Measurements from ENCODE around the gene PFN1.

DNA sequence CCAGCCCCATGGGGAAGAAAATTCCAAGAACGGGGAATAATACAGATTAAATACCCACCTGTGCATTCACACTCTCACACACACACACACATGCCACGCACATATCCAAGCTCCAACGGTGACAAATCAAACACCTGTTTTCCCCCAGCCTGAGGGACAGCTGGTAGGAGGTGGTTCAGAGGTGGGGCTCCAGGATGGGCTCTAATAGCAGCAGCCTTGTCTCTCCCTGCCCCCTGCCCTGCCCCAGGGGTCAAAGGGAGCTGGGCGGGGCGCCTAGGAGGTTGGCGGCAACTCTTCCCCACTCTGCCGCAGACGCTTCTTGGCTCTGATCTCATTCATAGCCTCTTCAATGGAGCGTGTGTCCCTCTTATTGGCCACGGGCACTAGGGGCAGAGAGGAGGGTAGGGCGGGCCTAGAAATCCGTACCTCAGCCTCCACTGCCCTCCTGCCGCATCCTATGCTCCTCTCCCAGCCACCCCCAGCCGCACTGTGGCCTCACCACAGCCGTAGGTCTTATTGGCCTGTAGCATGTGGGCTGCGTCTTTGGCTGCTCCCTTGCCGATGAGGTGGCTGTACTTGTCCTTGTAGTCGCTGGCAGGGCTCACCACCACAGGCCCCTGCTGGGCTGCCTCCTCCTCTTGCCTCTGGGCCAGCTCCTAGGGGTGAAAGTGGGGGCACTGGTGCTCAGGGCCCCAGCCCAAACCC is 11.1 kb upstream of the PFN1 start:
- TF ChIP-seq, protein P1, sequence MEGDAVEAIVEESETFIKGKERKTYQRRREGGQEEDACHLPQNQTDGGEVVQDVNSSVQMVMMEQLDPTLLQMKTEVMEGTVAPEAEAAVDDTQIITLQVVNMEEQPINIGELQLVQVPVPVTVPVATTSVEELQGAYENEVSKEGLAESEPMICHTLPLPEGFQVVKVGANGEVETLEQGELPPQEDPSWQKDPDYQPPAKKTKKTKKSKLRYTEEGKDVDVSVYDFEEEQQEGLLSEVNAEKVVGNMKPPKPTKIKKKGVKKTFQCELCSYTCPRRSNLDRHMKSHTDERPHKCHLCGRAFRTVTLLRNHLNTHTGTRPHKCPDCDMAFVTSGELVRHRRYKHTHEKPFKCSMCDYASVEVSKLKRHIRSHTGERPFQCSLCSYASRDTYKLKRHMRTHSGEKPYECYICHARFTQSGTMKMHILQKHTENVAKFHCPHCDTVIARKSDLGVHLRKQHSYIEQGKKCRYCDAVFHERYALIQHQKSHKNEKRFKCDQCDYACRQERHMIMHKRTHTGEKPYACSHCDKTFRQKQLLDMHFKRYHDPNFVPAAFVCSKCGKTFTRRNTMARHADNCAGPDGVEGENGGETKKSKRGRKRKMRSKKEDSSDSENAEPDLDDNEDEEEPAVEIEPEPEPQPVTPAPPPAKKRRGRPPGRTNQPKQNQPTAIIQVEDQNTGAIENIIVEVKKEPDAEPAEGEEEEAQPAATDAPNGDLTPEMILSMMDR (IDR thresholded peaks at IDR 0.05) = no peak
- TF ChIP-seq POLR2A (IDR thresholded peaks at IDR 0.05) (no peak), EP300 (IDR thresholded peaks at IDR 0.05) (no peak)
